A549 (cell line): ENCODE measurements around the gene CNOT6. TPM values are rescaled to one million over a fixed set of nuclear protein-coding genes. Genes with fewer than 3 reads are reported as not detected.
"Not testable (repeated sequence)": the region's sequence is repeated elsewhere in the genome, so short reads cannot be mapped to it uniquely, and the experiment has no call there.

Experiments
- ATAC-seq, 2 experiments: fragments of 200-7000 bp in 1 of 2; fragments of >200 bp in 1 of 2; cut with Nextera tagmentation in 1 of 2; cut with Tn5 transposase in 1 of 2; 3 replicates each; pipeline versions ENCODE4 v1.8.0 to v1.9.1; 2018 to 2020; ENCODE audit warnings: mild to moderate bottlenecking in 1 of 2, moderate library complexity in 1 of 2
- CTCF ChIA-PET: fragments of 300-600 bp; sonication (Branson Sonifier 250); formaldehyde crosslinking; extraction: SDS; loops from one replicate; lab custom pipeline; 2021; ENCODE audit warnings: antibody characterized with exemption, inconsistent platforms; lab: Yijun Ruan, JAX
- POLR2A ChIA-PET: fragments of 350-600 bp; formaldehyde crosslinking; extraction: SDS; loops from one replicate; lab custom pipeline; 2021; ENCODE audit warnings: antibody characterized with exemption, inconsistent platforms; lab: Yijun Ruan, JAX
- DNase-seq, 2 experiments: peaks; one replicate each; pipeline versions ENCODE4 v3.0.0 to v3.0.0-alpha.2; 2011 to 2016; ENCODE audit warnings: low read depth in 1 of 2, low spot score in 1 of 2
- FAIRE-seq: peaks from 2 replicates; lab custom pipeline; 2011; peaks lifted over from hg19 to GRCh38; lab: Jason Lieb, UNC
- H3K27ac ChIP-seq, 2 experiments: fragments of >200 bp; sonication (Bioruptor Twin); formaldehyde crosslinking; 3 replicates each; pipeline ENCODE4 v1.5.1; 2016 to 2017
- H3K4me1 ChIP-seq: fragments of >200 bp; sonication (Bioruptor Twin); formaldehyde crosslinking; 3 replicates; pipeline ENCODE4 v1.6.1; 2016
- H3K4me2 ChIP-seq: fragments of >200 bp; sonication (Bioruptor Twin); formaldehyde crosslinking; 3 replicates; pipeline ENCODE4 v1.6.1; 2016
- H3K4me3 ChIP-seq: fragments of >200 bp; sonication (Bioruptor Twin); formaldehyde crosslinking; 3 replicates; pipeline ENCODE4 v1.5.1; 2016
- H3K9me3 ChIP-seq: fragments of >200 bp; sonication (Bioruptor Twin); formaldehyde crosslinking; 3 replicates; pipeline ENCODE4 v1.6.1; 2016
- BHLHE40 ChIP-seq: IDR thresholded peaks from 2 replicates; pipeline ENCODE4 v1.6.1; 2012; ENCODE audit warnings: low read depth, low read length, inconsistent platforms
- CBX8 ChIP-seq: fragments of 200-600 bp; sonication (generic); IDR thresholded peaks from 2 replicates; pipeline ENCODE4 v1.6.1; 2016
- CEBPB ChIP-seq, 2 experiments: fragments of >200 bp in 1 of 2; sonication (Bioruptor Twin) in 1 of 2; formaldehyde crosslinking in 1 of 2; IDR thresholded peaks; 2 replicates each; pipeline ENCODE4 v1.6.1; 2012 to 2016
- CHD4 ChIP-seq: fragments of 200-600 bp; sonication (generic); IDR thresholded peaks from 2 replicates; pipeline ENCODE4 v1.6.1; 2016; ENCODE audit warnings: antibody characterized with exemption, mild to moderate bottlenecking, borderline replicate concordance
- E2F6 ChIP-seq: IDR thresholded peaks from 2 replicates; pipeline ENCODE4 v1.6.1; 2012; ENCODE audit warnings: low read depth, borderline replicate concordance
- EHF ChIP-seq: fragments of 250-450 bp; sonication (Bioruptor Pico); IDR thresholded peaks from 2 replicates; pipeline ENCODE4 v1.5.0; 2020; ENCODE audit warnings: mild to moderate bottlenecking
- ESRRA ChIP-seq: fragments of 150-350 bp; IDR thresholded peaks from 2 replicates; pipeline ENCODE4 v1.6.1; 2014; ENCODE audit warnings: mild to moderate bottlenecking, low read length, borderline replicate concordance
- FOSL2 ChIP-seq, 2 experiments: fragments of 450-650 bp in 1 of 2; fragments of >200 bp in 1 of 2; sonication (Bioruptor Twin) in 1 of 2; formaldehyde crosslinking; IDR thresholded peaks; 2 replicates each; pipeline versions ENCODE4 v1.5.0 to v1.6.1; 2016 to 2020; ENCODE audit warnings: mild to moderate bottlenecking in 1 of 2, moderate library complexity in 1 of 2
- FOXS1 ChIP-seq: fragments of 250-450 bp; sonication (Bioruptor Pico); IDR thresholded peaks from 2 replicates; pipeline ENCODE4 v1.5.0; 2020; ENCODE audit warnings: mild to moderate bottlenecking, moderate library complexity
- HOXA7 ChIP-seq: fragments of 250-450 bp; sonication (Bioruptor Pico); IDR thresholded peaks from 2 replicates; pipeline ENCODE4 v1.5.0; 2020; ENCODE audit warnings: mild to moderate bottlenecking, moderate library complexity
- HOXB13 ChIP-seq: fragments of 250-450 bp; sonication (Bioruptor Pico); IDR thresholded peaks from 2 replicates; pipeline ENCODE4 v1.5.0; 2020; ENCODE audit warnings: low read depth, mild to moderate bottlenecking, moderate library complexity
- HOXB5 ChIP-seq: fragments of 250-450 bp; sonication (Bioruptor Pico); IDR thresholded peaks from 2 replicates; pipeline ENCODE4 v1.5.0; 2020; ENCODE audit warnings: mild to moderate bottlenecking, moderate library complexity
- JUN ChIP-seq, 2 experiments: fragments of >200 bp; sonication (Bioruptor Twin); formaldehyde crosslinking; IDR thresholded peaks; 2 replicates in 1 of 2; 3 replicates in 1 of 2; pipeline ENCODE4 v1.6.1; 2016 to 2017
- JUNB ChIP-seq: fragments of >200 bp; sonication (Bioruptor Twin); formaldehyde crosslinking; IDR thresholded peaks from 2 replicates; pipeline ENCODE4 v1.6.1; 2016
- KDM1A ChIP-seq: fragments of 200-600 bp; sonication (generic); IDR thresholded peaks from 2 replicates; pipeline ENCODE4 v1.6.1; 2016; ENCODE audit warnings: low read depth, mild to moderate bottlenecking
- MYC ChIP-seq: IDR thresholded peaks from 2 replicates; pipeline ENCODE4 v1.6.1; 2012; ENCODE audit warnings: mild to moderate bottlenecking, inconsistent platforms, low read length, improper control_type of control experiment, borderline replicate concordance
- PHF8 ChIP-seq: fragments of 200-600 bp; sonication (generic); IDR thresholded peaks from 2 replicates; pipeline ENCODE4 v1.6.1; 2016; ENCODE audit warnings: low read depth, mild to moderate bottlenecking, antibody characterized with exemption, moderate library complexity, borderline replicate concordance
- RARB ChIP-seq: fragments of 250-450 bp; sonication (Bioruptor Pico); IDR thresholded peaks from 2 replicates; pipeline ENCODE4 v1.8.0; 2021; ENCODE audit warnings: mild to moderate bottlenecking, moderate library complexity
- RCOR1 ChIP-seq: fragments of 150-350 bp; IDR thresholded peaks from 2 replicates; pipeline ENCODE4 v1.6.1; 2014; ENCODE audit warnings: antibody characterized with exemption, low read length, low read depth
- RNF2 ChIP-seq: fragments of 200-600 bp; sonication (generic); IDR thresholded peaks from 2 replicates; pipeline ENCODE4 v1.6.1; 2016; ENCODE audit warnings: low read depth, mild to moderate bottlenecking, antibody characterized with exemption, moderate library complexity, borderline replicate concordance
- TFCP2L1 ChIP-seq: fragments of 250-450 bp; sonication (Bioruptor Pico); IDR thresholded peaks from 2 replicates; pipeline ENCODE4 v1.5.0; 2021; ENCODE audit warnings: mild to moderate bottlenecking
- ZC3H11A ChIP-seq: fragments of 450-650 bp; IDR thresholded peaks from 2 replicates; pipeline ENCODE4 v1.6.1; 2014; ENCODE audit warnings: antibody characterized with exemption, mild to moderate bottlenecking
- WGBS: methylation state at CpG from one replicate; pipeline ENCODE4 v1.1.6; 2017; ENCODE audit errors: missing lambda C conversion rate; 5-methylcytosine and 5-hydroxymethylcytosine counted together
- polyA plus RNA-seq, 4 experiments: library from polyadenylated mRNA; depleted of rRNA in 3 of 4; stranded (reverse); fragments of >200 nt; fragmentation: RNase III in 1 of 4; extraction: RNeasy Plus Mini Kit Qiagen cat#74134 plus additional on column Dnase treatment in 1 of 4; gene quantifications; 2 replicates in 3 of 4; 3 replicates in 1 of 4; pipeline ENCODE4 v1.2.3, GENCODE V29; 2011 to 2017
- TF ChIP-seq, protein P1 (sequence below): fragments of 250-450 bp; sonication (Bioruptor Pico); IDR thresholded peaks from 2 replicates; pipeline ENCODE4 v1.5.0; 2020; ENCODE audit warnings: low read depth, mild to moderate bottlenecking, moderate library complexity
- TF ChIP-seq, protein P2 (sequence below): fragments of 150-350 bp; IDR thresholded peaks from 2 replicates; pipeline ENCODE4 v1.6.1; 2014; ENCODE audit warnings: low read depth, mild to moderate bottlenecking, low read length
- TF ChIP-seq, protein P3 (sequence below): IDR thresholded peaks from 2 replicates; pipeline ENCODE4 v1.6.1; 2012

The CNOT6 gene
- polyA plus RNA-seq, 2 of the 4 experiments (the other 2 are of a cell fraction): 18.2 to 28.5 TPM

DNA sequence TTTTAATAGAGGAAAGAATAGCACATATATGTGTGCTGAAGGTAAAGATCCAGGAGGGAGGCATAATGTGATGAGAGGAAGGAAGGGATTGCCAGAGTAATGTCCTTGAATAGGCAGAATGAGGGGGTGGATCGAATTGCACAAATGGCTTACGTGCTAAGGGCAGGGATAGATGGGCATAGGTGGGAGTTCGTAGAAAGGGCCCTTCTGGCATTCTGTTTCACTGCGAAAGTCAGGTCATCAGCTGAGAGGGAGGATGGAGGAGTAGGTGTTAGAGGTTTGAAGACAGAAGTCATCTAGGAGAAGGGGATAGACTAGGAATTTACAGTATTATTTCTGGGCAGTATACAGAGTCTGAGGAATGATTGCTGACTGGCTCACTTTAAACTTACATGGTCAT, 32.1 kb downstream of the CNOT6 start:
- ATAC-seq (no peak), DNase-seq (no peak), FAIRE-seq (no peak)
- Histone ChIP-seq H3K4me1 (peaks cover 10% of the 10 kb centered on the region; the same call in 2 of the 3 replicates), H3K9me3 (no peaks in the 10 kb centered on the region), H3K4me2 (no peak overlapping the region), H3K27ac (no peak overlapping the region), H3K4me3 (no peak overlapping the region)
- 86% methylated on average over 4 of the region's 4 CpGs for WGBS
- TF ChIP-seq TFCP2L1 (CRISPR knock-in tag) (no peak), PHF8 (no peak), RNF2 (no peak), CEBPB (IDR thresholded peaks at IDR 0.05) (no peak), JUN (IDR thresholded peaks at IDR 0.05) (no peak), FOXS1 (CRISPR knock-in tag) (no peak), FOSL2 (IDR thresholded peaks at IDR 0.05) (no peak), FOSL2 (CRISPR knock-in tag; IDR thresholded peaks at IDR 0.05) (no peak)
- TF ChIP-seq, protein P1, sequence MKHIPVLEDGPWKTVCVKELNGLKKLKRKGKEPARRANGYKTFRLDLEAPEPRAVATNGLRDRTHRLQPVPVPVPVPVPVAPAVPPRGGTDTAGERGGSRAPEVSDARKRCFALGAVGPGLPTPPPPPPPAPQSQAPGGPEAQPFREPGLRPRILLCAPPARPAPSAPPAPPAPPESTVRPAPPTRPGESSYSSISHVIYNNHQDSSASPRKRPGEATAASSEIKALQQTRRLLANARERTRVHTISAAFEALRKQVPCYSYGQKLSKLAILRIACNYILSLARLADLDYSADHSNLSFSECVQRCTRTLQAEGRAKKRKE (CRISPR knock-in tag): no peak
- CTCF ChIA-PET: interaction anchor here (0.6 to 1.6 kb wide), 3 partner anchors 12 to 79 kb away, joined by 3 to 4 read pairs (median 4); no protein-coding TSS in a partner anchor
- POLR2A ChIA-PET: no interaction called here

- Histone ChIP-seq H3K4me2 (no peak overlapping the region), H3K27ac (no peak overlapping the region), H3K4me1 (peaks cover 10% of the 10 kb centered on the region; the same call in 2 of the 3 replicates), H3K4me3 (no peak overlapping the region), H3K9me3 (no peaks in the 10 kb centered on the region)
- no peak for DNase-seq
- 93% methylated on average over 15 of the region's 15 CpGs for WGBS
- CTCF ChIA-PET: interaction anchor here (0.6 kb wide), 1 partner anchor 116 kb away, joined by 5 read pairs; no protein-coding TSS in a partner anchor
- FAIRE-seq: no peak
- ATAC-seq: no peak
- POLR2A ChIA-PET: no interaction called here
- TF ChIP-seq HOXB5 (CRISPR knock-in tag) (no peak), ESRRA (no peak), MYC (no peak), RCOR1 (no peak), HOXA7 (CRISPR knock-in tag) (no peak), JUNB (no peak), CBX8 (no peak), CHD4 (no peak), RARB (CRISPR knock-in tag) (no peak), BHLHE40 (no peak), HOXB13 (CRISPR knock-in tag) (no peak), RNF2 (no peak), E2F6 (no peak), EHF (CRISPR knock-in tag) (no peak), ZC3H11A (no peak), KDM1A (no peak)
- TF ChIP-seq, protein P2, sequence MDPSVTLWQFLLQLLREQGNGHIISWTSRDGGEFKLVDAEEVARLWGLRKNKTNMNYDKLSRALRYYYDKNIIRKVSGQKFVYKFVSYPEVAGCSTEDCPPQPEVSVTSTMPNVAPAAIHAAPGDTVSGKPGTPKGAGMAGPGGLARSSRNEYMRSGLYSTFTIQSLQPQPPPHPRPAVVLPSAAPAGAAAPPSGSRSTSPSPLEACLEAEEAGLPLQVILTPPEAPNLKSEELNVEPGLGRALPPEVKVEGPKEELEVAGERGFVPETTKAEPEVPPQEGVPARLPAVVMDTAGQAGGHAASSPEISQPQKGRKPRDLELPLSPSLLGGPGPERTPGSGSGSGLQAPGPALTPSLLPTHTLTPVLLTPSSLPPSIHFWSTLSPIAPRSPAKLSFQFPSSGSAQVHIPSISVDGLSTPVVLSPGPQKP: no peak
- TF ChIP-seq, protein P3, sequence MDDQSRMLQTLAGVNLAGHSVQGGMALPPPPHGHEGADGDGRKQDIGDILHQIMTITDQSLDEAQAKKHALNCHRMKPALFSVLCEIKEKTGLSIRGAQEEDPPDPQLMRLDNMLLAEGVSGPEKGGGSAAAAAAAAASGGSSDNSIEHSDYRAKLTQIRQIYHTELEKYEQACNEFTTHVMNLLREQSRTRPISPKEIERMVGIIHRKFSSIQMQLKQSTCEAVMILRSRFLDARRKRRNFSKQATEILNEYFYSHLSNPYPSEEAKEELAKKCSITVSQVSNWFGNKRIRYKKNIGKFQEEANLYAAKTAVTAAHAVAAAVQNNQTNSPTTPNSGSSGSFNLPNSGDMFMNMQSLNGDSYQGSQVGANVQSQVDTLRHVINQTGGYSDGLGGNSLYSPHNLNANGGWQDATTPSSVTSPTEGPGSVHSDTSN: no peak
- TF ChIP-seq, protein P1 (CRISPR knock-in tag): no peak
Observed at GRCh38 chr5:180527659-180528058, 33.5 kb downstream of the CNOT6 start.

GRCh38 chr5:180531036-180531585, 36.9 kb downstream of the CNOT6 start:
- H3K27ac ChIP-seq, H3K4me1 ChIP-seq, FAIRE-seq, POLR2A ChIA-PET, DNase-seq, H3K9me3 ChIP-seq, ATAC-seq, H3K4me3 ChIP-seq, CTCF ChIA-PET, H3K4me2 ChIP-seq: not testable (repeated sequence)
- 94% methylated on average over 18 of the region's 43 CpGs for WGBS
